Right ventricle myocardium superior (tissue), 1 donor: ENCODE results near the gene PALD1. TPM values are rescaled to one million over a fixed set of nuclear protein-coding genes. Genes with fewer than 3 reads are reported as not detected.
A peak's percentile ranks its signal among the peaks of the same experiment; 100 is the strongest.
"Not testable (repeated sequence)": the region's sequence is repeated elsewhere in the genome, so short reads cannot be mapped to it uniquely, and the experiment has no call there.

Source experiments
- ATAC-seq: fragments of 200-7000 bp; cut with Tn5 transposase; one replicate; pipeline ENCODE4 v1.9.1; 2020; ENCODE audit warnings: mild to moderate bottlenecking; ENCODE audit not compliant: poor library complexity
- DNase-seq: peaks from one replicate; pipeline ENCODE4 v3.0.0-alpha.2; 2020
- intact Hi-C: fragments of 100-400 bp; cut with DNase I; formaldehyde crosslinking; loops from one replicate; pipeline ENCODE4 v1.11.2; 2022
- total RNA-seq: library from RNA; stranded (reverse); fragmentation: NEBNext Ultra II Directional; extraction: Animal tissue kit (Norgen Biotek cat#: 25700); gene quantifications from one replicate; pipeline ENCODE4 v1.2.1, GENCODE V29; 2021
- donor health status: DM: no; HTN: yes; CAD: no; lungs with severe emphysema.

Gene PALD1
- total RNA-seq, 1 donor from 2014 or later, result 4.6 TPM

DNA sequence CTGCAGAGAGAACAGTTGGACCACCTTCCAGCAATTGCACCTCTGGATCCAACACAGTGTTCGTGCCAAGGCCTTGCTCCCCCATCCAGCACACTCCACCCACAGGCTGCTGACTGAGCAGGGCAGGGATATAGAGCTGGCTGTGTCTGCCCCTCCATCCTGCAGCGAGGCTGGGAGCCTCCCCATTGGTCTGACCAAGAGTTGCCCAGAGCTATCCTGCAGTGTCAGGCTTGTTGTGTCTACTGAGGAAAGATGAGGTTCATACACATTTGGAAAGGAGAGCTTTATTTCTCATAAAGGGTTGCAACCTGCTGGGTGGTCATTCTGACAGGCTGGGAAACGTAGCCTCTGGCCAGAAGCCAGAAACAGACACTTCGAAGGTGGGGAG is 96.9 kb downstream of the PALD1 start:
- DNase-seq (no peak), ATAC-seq (peak; percentile 46)
- intact Hi-C loops, result no loop called here

DNA sequence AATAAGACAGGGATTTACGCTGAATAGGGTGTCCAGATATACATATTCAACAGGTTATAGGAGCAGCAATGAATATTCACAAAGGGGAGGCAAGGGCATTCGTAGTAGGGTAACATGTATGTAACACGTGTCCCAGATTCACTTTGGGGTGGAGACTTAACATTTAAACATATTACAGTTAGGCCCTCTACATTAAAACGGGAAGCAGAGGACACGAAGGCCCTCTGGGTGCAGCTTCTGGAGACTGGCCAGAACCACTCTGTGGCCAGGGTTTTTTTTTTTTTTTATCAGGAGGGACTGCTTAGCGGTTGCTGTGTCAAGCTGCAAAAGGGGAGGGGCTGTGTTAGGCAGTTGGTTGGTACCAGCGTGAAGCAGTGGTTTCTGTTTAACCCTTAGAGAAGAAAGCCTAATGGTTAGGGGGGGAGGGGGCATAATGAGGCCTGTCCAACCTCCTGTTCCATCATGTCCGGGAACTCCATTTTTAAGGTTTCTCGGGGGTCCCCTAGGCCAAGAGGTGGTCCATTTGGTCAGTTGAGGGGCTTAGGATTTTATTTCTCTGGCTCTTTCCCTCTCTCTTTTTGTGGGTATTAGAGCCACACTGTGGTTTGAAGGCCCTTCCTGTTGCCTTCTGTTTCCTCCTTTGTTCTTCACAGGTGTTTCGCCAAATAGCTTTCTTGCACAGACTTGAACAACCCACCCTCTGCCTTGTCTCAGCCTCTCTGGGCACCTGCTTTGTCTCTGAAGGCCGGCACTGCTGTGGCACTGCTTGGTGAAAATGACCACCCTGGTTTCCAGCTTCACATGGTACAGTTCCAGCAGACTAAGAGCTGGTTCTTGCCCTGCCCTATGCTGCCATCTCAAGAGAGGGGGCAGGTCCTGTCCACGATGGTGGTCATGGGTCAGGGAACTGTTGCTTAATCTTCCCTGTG is 97.6 kb downstream of the PALD1 start:
- ATAC-seq (peak; percentile 92), DNase-seq (peak; percentile 77)
- intact Hi-C loops, result no loop called here

- intact Hi-C loops, result no loop called here
- no peak for ATAC-seq
- DNase-seq, result no peak
Measured at GRCh38 chr10:70576803-70577517, 98.4 kb downstream of the PALD1 start.

DNA sequence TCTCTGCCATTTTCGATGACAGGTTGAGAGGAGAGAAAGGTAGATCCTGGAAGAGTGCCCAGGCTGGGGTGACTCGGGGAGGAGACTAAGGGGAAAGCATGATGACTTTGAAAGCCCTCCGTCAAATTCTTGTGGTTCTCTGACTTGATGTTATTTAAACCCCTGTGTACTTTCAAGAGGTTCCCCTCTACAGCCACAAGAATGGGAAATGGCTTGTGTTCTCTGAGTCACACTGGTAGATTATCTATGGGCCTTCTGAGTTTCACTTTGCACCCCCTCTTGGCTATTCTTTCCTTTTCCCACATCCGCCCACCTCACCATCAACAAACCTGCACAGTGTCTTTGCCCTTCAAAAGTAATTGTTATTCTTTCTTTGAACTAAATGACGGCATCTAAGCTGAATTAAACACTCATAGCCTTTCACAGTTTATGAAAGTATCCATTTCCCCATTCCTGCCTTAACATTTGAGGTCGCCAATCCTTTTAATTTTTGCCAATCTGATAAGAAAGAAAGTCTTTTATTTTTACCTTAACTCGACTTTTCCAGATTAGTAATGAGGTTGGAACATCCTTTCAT is 99.9 kb downstream of the PALD1 start:
- intact Hi-C loops, result no loop called here
- DNase-seq (no peak), ATAC-seq (no peak)

DNA sequence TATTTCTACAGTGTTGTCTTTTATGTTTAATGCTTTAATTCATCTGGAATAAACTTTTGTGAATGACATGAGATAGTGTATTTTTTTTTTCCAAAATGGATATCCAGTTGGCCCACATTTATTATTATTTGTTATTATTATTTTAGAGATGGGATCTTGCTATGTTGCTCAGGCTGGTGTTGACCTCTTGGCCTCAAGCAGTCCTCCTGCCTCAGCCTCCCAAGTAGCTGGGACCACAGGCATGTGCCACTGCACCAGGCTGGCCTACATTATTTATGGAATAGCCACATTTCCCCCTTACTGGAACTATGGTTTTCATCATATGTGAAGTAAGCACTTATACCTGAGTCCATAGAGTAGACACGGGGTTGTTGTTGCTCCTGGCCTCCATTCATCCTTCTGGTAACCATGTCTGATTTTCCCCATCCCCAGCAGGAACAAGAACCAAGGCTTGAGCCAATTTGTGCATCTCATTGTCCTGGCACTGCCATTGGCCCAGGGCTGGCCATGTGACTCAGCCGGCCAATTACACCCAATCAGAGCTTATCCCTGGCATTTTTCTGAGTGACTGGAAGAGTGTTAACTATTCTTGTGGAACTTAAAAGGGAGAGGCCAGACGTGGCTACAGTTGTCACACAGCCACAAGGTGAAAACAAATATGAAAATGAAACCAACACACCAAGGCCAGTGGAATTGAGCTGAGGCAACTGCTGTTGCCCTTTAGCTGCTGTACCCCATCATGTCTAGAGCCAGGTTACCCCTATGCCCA is 100.9 kb downstream of the PALD1 start:
- intact Hi-C loops, result no loop called here
- ATAC-seq (no peak), DNase-seq (no peak)

DNA sequence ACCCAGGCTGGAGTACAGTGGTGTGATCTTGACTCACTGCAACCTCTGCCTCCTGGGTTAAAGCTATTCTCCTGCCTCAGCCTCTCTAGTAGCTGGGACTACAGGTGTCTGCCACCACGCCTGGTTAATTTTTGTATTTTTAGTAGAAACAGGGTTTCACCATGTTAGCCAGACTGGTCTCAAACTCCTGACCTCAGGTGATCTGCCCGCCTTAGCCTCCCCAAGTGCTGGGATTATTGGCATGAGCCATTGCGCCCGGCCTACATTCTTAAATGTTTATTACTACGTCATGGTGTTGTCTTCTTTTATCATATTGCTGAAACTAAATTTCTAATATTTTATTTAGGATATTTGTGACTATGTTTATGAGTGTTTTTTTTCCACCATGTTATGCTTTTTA is 102.6 kb downstream of the PALD1 start:
- ATAC-seq, intact Hi-C loops, DNase-seq: not testable (repeated sequence)

- intact Hi-C loops, result no loop called here
- DNase-seq (no peak), ATAC-seq (peak; percentile 18)
Measured at GRCh38 chr10:70582793-70583668, 104.5 kb downstream of the PALD1 start.

GRCh38 chr10:70583669-70584037 is 105.1 kb downstream of the PALD1 start:
- intact Hi-C loops, result no loop called here
- no peak for DNase-seq
- ATAC-seq, result no peak

- intact Hi-C loops, result no loop called here
- DNase-seq (no peak), ATAC-seq (no peak)
Measured at GRCh38 chr10:70584366-70584765, 105.8 kb downstream of the PALD1 start.

DNA sequence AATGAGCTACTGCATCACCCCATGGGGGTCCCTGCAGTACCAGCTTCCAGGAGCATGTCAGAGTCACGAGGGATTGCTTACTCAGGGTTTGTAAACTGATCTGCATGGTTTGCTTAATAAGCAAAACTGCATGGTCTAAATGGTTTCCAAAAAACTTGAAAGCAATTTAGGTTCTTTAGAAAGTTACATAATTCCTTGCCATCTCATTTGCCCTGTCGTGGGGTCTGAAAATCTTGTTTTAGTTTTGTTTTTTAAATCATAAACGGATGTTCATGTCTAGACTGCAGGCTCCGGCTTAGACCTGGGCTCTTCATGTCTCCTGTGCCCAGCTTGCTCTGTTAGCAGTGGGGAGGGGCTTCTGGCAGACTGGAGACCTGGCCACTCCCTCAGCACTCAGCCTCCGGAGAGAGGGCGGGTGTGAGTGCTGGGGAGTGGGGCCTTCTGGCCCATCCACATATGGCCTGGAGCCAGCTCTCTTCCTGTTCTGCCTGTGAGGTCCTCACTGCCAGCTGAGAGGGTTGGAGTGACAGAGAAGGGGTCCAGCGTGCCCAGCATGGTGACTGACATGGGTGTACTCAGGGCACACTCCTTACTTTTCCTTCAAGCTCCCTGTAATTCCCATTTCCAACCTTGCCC is 106.5 kb downstream of the PALD1 start:
- ATAC-seq, result peak; percentile 18
- intact Hi-C loops, result no loop called here
- DNase-seq, result no peak

GRCh38 chr10:70585578-70586169 is 107.1 kb downstream of the PALD1 start:
- no peak for DNase-seq
- intact Hi-C loops, result no loop called here
- ATAC-seq, result no peak

DNA sequence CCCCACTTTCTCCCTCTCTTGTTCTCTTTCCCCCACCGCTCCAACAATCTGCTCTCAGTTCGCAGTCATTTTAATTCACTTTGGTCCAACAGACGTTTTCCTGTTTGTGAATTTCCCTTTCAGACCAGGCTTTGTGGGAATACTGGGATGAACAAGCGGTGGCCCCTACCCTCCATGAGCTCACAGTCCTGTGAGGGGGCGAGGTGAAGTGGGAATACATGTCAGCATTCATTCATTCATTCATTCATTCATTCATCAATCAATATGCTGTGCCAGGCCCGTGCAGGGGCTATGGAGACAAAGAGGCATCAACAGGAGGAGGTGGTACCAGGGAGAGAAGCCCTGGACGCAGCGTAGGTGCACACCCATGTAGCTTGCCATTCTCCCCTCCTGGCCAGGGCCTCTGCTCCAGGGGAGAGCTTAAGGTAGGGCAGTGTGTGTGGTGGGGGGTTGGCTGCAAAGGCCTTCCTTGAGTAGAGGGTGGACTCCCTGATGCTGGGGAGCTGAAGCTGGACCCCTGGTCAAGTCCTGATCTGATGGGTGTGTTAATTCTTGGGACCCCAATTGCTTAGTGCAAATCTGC is 107.9 kb downstream of the PALD1 start:
- intact Hi-C loops, result no loop called here
- ATAC-seq (no peak), DNase-seq (no peak)

- ATAC-seq, result no peak
- intact Hi-C loops, result no loop called here
- no peak for DNase-seq
Measured at GRCh38 chr10:70587045-70587658, 108.6 kb downstream of the PALD1 start.

DNA sequence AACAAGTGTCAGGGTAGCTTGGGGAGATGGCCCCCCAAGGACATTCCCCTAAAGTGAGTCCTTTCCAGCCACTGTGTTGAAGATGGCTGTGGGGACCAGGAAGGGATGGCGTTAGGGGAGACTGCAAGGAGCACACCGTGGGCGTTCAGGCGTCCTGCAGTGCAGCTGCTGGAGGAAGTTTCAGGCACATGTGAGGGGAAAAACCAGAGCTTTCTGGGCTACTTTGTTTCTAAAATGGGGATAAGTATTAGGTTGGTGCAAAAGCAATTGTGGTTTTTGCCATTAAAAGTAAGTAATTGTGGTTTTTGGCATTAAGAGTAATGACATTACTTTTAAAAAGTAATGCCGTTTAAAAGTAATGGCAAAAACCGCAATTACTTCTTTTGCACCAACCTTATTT is 109.7 kb downstream of the PALD1 start:
- DNase-seq, result no peak
- intact Hi-C loops, result no loop called here
- no peak for ATAC-seq

GRCh38 chr10:70588859-70589570 is 110.4 kb downstream of the PALD1 start:
- ATAC-seq (peak; percentile 24), DNase-seq (no peak)
- intact Hi-C loops, result no loop called here
